K562 (cell line): ENCODE measurements around the gene NRGN. TPM values are rescaled to one million over a fixed set of nuclear protein-coding genes. Genes with fewer than 3 reads are reported as not detected.

Experiments
- MAFK ChIP-seq: IDR thresholded peaks from 2 replicates; pipeline ENCODE4 v1.6.1; 2011; ENCODE audit warnings: low read length, improper control_type of control experiment
- NR3C1 ChIP-seq: sonication (generic); formaldehyde crosslinking; IDR thresholded peaks from 2 replicates; pipeline ENCODE4 v1.8.1; 2022; ENCODE audit warnings: missing genetic modification reagents
- POLR2AphosphoS2 ChIP-seq: IDR thresholded peaks from 2 replicates; pipeline ENCODE4 v1.6.1; 2012; ENCODE audit warnings: low read length, improper control_type of control experiment
- RBFOX2 ChIP-seq: fragments of 200-400 bp; formaldehyde crosslinking; IDR thresholded peaks from 2 replicates; pipeline ENCODE4 v1.6.1; 2017; ENCODE audit warnings: low read depth, mild to moderate bottlenecking, low read length, moderate library complexity
- REST ChIP-seq, 2 experiments: fragments of 450-650 bp; formaldehyde crosslinking in 1 of 2; IDR thresholded peaks; 2 replicates each; pipeline versions ENCODE4 v1.4.0 to v1.6.1; 2014 to 2020; ENCODE audit warnings: mild to moderate bottlenecking in 2 of 2, borderline replicate concordance in 1 of 2, low read depth in 1 of 2
- TAF1 ChIP-seq: IDR thresholded peaks from 2 replicates; pipeline ENCODE4 v1.6.1; 2011; ENCODE audit warnings: mild to moderate bottlenecking, low read length, moderate library complexity; ENCODE audit not compliant: insufficient read depth, control insufficient read depth, severe bottlenecking; ENCODE audit errors: extremely low read depth
- YBX1 ChIP-seq: fragments of 450-650 bp; IDR thresholded peaks from 2 replicates; pipeline ENCODE4 v1.7.1; 2016; ENCODE audit warnings: mild to moderate bottlenecking
- ZKSCAN1 ChIP-seq: fragments of 150-350 bp; IDR thresholded peaks from 2 replicates; pipeline ENCODE4 v1.6.1; 2016; ENCODE audit warnings: low read depth, low read length
- polyA plus RNA-seq, 8 experiments: library from polyadenylated mRNA; depleted of rRNA in 4 of 8; stranded (reverse) in 5 of 8; unstranded in 3 of 8; fragments of >200 nt; fragmentation: Nextera tagmentation in 2 of 8; fragmentation: Illumina TruSeq in 1 of 8; extraction: Ambion mirVana in 2 of 8; extraction: Trizol in 1 of 8; gene quantifications; 2 replicates each; pipeline versions ENCODE4 v1.2.1 to v1.2.3, GENCODE V29; 2011 to 2014; ENCODE audit warnings: inconsistent platforms in 1 of 8, missing spikeins in 1 of 8
- total RNA-seq, 7 experiments: library from RNA; depleted of rRNA in 6 of 7; stranded (reverse); fragments of >200 nt in 6 of 7; fragmentation: Illumina TruSeq in 2 of 7; extraction: Trizol in 2 of 7; gene quantifications; 2 replicates each; pipeline versions ENCODE4 v1.2.1 to v1.2.3, GENCODE V29; 2011 to 2021; ENCODE audit warnings: low replicate concordance in 1 of 7
- TF ChIP-seq, protein P1 (sequence below): fragments of 450-650 bp; IDR thresholded peaks from 2 replicates; pipeline ENCODE4 v1.6.1; 2018; ENCODE audit warnings: mild to moderate bottlenecking, low read depth; ENCODE audit not compliant: partially characterized antibody

NRGN gene
- total and polyA plus RNA-seq, 9 of the 15 experiments (the other 6 are each of a cell fraction or from before 2014, with no cell fraction given), result 0.29 to 7.8 (median 3.5) TPM; not detected in 2

DNA sequence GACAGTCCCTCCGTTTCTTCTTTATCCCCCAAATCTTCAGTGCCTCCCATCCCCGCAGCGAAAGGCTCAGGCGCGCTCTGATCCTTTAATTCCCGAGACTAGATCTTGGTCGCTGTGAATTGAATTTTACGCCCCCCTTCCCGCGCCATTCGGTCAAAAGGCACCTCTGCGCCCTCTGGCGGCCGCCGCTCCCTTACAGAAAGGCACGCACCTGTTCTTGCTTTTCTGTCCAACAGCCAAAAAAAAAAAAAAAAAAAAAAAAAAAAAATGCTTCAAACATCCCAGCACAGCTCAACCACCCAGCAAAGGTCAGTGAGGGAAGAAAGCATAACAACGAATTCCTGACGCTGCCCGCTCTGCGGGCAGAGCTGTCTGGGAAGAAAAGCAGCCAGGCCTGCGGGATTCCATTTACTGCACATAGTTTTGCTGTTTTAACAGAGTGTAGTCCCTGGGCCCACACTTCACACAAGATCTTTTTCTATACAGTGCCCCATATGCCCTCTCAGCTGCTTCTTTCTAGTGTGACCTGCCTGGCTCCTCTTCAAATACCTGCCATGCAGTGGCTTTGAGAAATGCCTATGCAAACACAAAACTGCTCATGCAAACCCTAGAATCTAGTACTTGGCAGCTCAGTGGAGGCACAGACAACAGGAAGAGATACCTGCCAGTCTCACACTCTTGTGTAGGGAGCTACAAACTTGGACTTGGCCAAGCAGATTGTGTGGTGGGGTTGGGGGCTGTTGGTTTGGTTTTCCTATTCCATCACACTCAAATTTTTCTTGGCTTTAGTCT, 23.6 kb downstream of the NRGN start (continued):
- TF ChIP-seq REST (IDR thresholded peaks at IDR 0.05; ENCODE audit: borderline replicate concordance) (peak; percentile 66; the same call in 1 of the 2 replicates), REST (CRISPR knock-in tag; IDR thresholded peaks at IDR 0.05; ENCODE audit: low read depth) (no peak), MAFK (no peak), TAF1 (no peak), ZKSCAN1 (no peak), YBX1 (no peak), POLR2AphosphoS2 (no peak), NR3C1 (CRISPR knock-in tag) (no peak), RBFOX2 (no peak)
- TF ChIP-seq, protein P1, sequence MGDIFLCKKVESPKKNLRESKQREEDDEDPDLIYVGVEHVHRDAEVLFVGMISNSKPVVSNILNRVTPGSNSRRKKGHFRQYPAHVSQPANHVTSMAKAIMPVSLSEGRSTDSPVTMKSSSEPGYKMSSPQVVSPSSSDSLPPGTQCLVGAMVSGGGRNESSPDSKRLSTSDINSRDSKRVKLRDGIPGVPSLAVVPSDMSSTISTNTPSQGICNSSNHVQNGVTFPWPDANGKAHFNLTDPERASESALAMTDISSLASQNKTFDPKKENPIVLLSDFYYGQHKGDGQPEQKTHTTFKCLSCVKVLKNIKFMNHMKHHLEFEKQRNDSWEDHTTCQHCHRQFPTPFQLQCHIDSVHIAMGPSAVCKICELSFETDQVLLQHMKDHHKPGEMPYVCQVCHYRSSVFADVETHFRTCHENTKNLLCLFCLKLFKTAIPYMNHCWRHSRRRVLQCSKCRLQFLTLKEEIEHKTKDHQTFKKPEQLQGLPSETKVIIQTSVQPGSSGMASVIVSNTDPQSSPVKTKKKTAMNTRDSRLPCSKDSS, result no peak
